ENCODE results near the gene IFFO2. TPM values are rescaled to one million over a fixed set of nuclear protein-coding genes. Genes with fewer than 3 reads are reported as not detected.
A peak's percentile ranks its signal among the peaks of the same experiment; 100 is the strongest.

IFFO2 gene
- total RNA-seq, 4 donors from 2014 or later, result 25.8 to 88.8 (median 52.7) TPM

GRCh38 chr1:18908911-18909771, 47.3 kb downstream of the IFFO2 start:
- no peaks in the 10 kb centered on the region for H3K9me3 ChIP-seq
- WGBS, 2 donors, result 69 to 81% methylated on average over 17 of the region's 17 CpGs
- TF ChIP-seq, protein P1, sequence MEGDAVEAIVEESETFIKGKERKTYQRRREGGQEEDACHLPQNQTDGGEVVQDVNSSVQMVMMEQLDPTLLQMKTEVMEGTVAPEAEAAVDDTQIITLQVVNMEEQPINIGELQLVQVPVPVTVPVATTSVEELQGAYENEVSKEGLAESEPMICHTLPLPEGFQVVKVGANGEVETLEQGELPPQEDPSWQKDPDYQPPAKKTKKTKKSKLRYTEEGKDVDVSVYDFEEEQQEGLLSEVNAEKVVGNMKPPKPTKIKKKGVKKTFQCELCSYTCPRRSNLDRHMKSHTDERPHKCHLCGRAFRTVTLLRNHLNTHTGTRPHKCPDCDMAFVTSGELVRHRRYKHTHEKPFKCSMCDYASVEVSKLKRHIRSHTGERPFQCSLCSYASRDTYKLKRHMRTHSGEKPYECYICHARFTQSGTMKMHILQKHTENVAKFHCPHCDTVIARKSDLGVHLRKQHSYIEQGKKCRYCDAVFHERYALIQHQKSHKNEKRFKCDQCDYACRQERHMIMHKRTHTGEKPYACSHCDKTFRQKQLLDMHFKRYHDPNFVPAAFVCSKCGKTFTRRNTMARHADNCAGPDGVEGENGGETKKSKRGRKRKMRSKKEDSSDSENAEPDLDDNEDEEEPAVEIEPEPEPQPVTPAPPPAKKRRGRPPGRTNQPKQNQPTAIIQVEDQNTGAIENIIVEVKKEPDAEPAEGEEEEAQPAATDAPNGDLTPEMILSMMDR (IDR thresholded peaks at IDR 0.05), result no peak
- no peak for TF ChIP-seq POLR2A (IDR thresholded peaks at IDR 0.05)
- peaks cover 4 to 38% (median 18%) of the 10 kb centered on the region in 3 donors for H3K4me1 ChIP-seq
- no peak overlapping the region for H3K4me3 ChIP-seq
- no peaks in the 10 kb centered on the region for H3K27me3 ChIP-seq
- H3K36me3 ChIP-seq, result peaks cover 7 to 98% (median 35%) of the 10 kb centered on the region in 3 donors
- no peak for DNase-seq
- intact Hi-C loops (cut with DNase I), result loop anchor here (5.0 kb wide), 1 partner anchor 183 kb away; no protein-coding TSS in a partner anchor
- peak overlapping the region in 1 of 4 donors; percentile 82 for H3K27ac ChIP-seq

DNA sequence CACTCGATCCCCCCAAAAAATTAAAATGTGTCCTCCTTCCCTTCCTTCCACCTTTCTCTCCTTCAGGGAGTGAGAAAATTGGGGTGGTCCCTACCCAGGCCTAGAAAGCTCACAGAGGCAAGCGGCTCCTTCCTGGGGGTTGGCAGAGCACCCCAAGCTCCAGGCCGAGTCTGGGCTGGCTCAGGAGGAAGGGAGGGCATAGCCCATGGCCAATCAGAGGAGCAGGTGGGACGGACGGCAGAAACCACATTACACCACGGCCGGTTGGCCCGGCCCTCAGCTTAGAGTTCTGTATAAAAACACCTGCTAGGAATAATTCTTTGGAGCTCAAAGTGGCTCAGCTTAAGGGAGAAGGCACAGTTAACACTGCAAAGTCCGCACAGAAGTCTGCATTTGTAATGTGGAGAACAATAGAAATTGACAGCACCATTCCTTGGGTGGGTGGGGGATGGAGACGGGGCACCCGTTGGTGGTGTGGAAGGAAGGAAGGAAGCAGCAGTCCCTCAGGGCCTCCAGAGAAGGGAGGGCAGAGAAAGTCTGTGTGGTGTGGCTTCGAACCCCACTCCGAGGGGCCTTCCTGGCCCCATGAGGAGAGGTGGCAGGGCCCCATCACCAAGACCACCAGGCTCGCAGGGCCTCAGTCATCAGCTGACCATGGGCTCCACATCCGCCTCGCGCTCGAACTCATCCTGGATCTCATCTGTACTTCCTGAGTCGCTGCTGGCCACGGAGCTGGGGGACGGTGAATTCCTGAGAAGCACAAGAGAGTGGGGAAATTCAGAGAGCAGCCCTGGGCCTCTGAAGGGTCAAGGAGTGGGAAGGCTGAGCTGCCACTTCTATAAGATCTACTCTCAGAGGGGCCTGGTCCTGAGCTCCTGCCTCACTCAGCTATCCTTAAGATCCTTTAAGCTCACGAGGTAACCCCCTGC, 48.3 kb downstream of the IFFO2 start:
- intact Hi-C loops (cut with DNase I), result loop anchor here (5.0 kb wide), 1 partner anchor 184 kb away; no protein-coding TSS in a partner anchor
- Histone ChIP-seq H3K4me1 (peaks cover 4 to 37% (median 19%) of the 10 kb centered on the region in 3 donors), H3K4me3 (no peak overlapping the region), H3K27ac (peak overlapping the region; percentile 38 to 82 (median 58)), H3K27me3 (no peaks in the 10 kb centered on the region), H3K36me3 (peaks cover 7 to 88% (median 35%) of the 10 kb centered on the region in 3 donors), H3K9me3 (no peaks in the 10 kb centered on the region)
- no peak for DNase-seq
- WGBS, 2 donors, result 47 to 51% methylated on average over 12 to 21 of the region's 22 CpGs
- no peak for TF ChIP-seq POLR2A (IDR thresholded peaks at IDR 0.05)
- TF ChIP-seq, protein P1 (IDR thresholded peaks at IDR 0.05), result no peak

GRCh38 chr1:18907021-18907916, 49.2 kb downstream of the IFFO2 start:
- intact Hi-C loops (cut with DNase I), result loop anchor here (5.0 kb wide), 1 partner anchor 185 kb away; no protein-coding TSS in a partner anchor
- peaks cover 4 to 32% (median 15%) of the 10 kb centered on the region in 3 donors for H3K4me1 ChIP-seq
- 38 to 47% methylated on average over 3 to 14 of the region's 16 CpGs for WGBS, 2 donors
- peak overlapping the region in 1 of 4 donors; percentile 16 for H3K4me3 ChIP-seq
- H3K27ac ChIP-seq, result peak overlapping the region; percentile 38 to 82 (median 58)
- peaks cover 7 to 79% (median 35%) of the 10 kb centered on the region in 3 donors for H3K36me3 ChIP-seq
- DNase-seq, result no peak
- H3K9me3 ChIP-seq, result no peaks in the 10 kb centered on the region
- TF ChIP-seq POLR2A (IDR thresholded peaks at IDR 0.05), result no peak
- TF ChIP-seq, protein P1 (IDR thresholded peaks at IDR 0.05), result peak; percentile 80 to 91 (median 86)
- no peaks in the 10 kb centered on the region for H3K27me3 ChIP-seq

DNA sequence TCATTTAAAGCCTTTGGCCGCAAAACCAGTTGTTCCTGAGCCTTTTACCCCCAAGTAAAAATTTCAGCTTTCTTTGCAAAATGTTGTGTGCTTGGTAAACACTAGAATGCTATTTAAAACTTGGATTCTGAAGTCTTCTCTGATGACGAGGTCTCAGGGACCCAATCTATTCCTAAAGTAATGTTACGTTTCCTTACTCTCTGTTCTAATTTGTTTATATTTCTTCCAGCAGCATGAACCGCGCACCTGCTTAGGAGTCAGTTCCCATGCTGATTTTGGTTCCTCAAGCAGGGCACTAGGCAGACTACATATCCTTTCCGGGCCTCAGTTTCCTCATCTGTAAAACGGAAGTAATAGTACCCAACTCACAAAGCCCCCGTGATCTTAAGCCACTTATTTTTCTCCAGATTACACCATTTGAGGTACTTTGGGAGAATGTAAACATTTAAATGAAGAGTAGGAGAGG, 53.2 kb downstream of the IFFO2 start:
- H3K36me3 ChIP-seq, result peaks cover 2 to 47% (median 6%) of the 10 kb centered on the region in 3 donors
- H3K4me1 ChIP-seq, result peaks cover 4 to 69% (median 31%) of the 10 kb centered on the region in 3 donors

More for the DNA sequence above, 53.2 kb downstream of the IFFO2 start:
- Histone ChIP-seq H3K27me3 (no peaks in the 10 kb centered on the region), H3K4me3 (peak overlapping the region; percentile 66 to 91 (median 78)), H3K9me3 (no peaks in the 10 kb centered on the region), H3K27ac (peak overlapping the region; percentile 93 to 97 (median 95))
- TF ChIP-seq, protein P1 (IDR thresholded peaks at IDR 0.05), result no peak
- no peak for TF ChIP-seq POLR2A (IDR thresholded peaks at IDR 0.05)
- no peak for DNase-seq
- intact Hi-C loops (cut with DNase I), result loop anchor here (5.0 kb wide), 1 partner anchor 64 kb away; no protein-coding TSS in a partner anchor
- 18 to 39% methylated on average over 7 to 8 of the region's 8 CpGs for WGBS, 2 donors

Measured in esophagus squamous epithelium (tissue), 5 donors.